Bronchial epithelial cell (primary cell): Measurements from ENCODE around the gene PLCL1. TPM values are rescaled to one million over a fixed set of nuclear protein-coding genes. Genes with fewer than 3 reads are reported as not detected.
A peak's percentile ranks its signal among the peaks of the same experiment; 100 is the strongest.

ENCODE experiments used
- DNase-seq: peaks from one replicate; pipeline ENCODE4 v3.0.0-alpha.2; 2010; ENCODE audit warnings: low read depth
- FAIRE-seq: peaks from 2 replicates; lab custom pipeline; 2011; peaks lifted over from hg19 to GRCh38; lab: Jason Lieb, UNC
- H3K27me3 ChIP-seq: 2 replicates; pipeline ENCODE4 v1.5.1; 2011; ENCODE audit warnings: low read length; ENCODE audit not compliant: control insufficient read depth, insufficient read depth
- H3K36me3 ChIP-seq: 2 replicates; pipeline ENCODE4 v1.5.1; 2011; ENCODE audit warnings: low read length; ENCODE audit not compliant: control insufficient read depth, insufficient read depth
- H3K4me3 ChIP-seq: 2 replicates; pipeline ENCODE4 v1.5.1; 2011; ENCODE audit warnings: mild to moderate bottlenecking, low read depth, low read length, control low read depth
- total RNA-seq: library from RNA; depleted of rRNA; stranded (reverse); fragments of >200 nt; gene quantifications from 2 replicates; pipeline ENCODE4 v1.2.1, GENCODE V29; 2014
- TF ChIP-seq, protein P1 (sequence below): IDR thresholded peaks from 2 replicates; pipeline ENCODE4 v1.5.1; 2011; ENCODE audit warnings: mild to moderate bottlenecking, moderate library complexity, low read length, control low read depth, inconsistent platforms; ENCODE audit not compliant: insufficient read depth, severe bottlenecking

The PLCL1 gene
- total RNA-seq, 1 donor from 2014 or later, result not detected

DNA sequence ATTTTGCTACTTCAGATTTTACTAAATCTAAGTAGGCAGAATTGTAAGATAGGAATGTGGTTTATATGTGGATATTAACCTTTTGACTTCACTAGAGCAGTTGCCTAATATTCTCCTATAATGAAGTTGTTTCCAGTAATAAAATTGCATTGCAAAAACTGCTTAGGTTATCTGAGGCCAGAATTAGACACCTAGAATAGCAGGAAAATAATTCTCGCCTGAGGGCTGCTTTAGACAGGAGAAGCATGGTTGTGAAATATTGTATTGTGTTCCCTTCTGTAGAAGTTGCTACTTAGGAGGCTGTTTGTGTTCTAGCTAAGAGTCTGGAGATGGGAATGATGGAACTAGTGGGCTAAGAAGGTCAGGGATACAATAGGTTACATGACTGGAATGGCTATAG lies 146.3 kb downstream of the PLCL1 start:
- FAIRE-seq (no peak), DNase-seq (peak; percentile 31)
- Histone ChIP-seq H3K36me3 (no peaks in the 10 kb centered on the region), H3K4me3 (no peak overlapping the region), H3K27me3 (no peaks in the 10 kb centered on the region)
- TF ChIP-seq, protein P1, sequence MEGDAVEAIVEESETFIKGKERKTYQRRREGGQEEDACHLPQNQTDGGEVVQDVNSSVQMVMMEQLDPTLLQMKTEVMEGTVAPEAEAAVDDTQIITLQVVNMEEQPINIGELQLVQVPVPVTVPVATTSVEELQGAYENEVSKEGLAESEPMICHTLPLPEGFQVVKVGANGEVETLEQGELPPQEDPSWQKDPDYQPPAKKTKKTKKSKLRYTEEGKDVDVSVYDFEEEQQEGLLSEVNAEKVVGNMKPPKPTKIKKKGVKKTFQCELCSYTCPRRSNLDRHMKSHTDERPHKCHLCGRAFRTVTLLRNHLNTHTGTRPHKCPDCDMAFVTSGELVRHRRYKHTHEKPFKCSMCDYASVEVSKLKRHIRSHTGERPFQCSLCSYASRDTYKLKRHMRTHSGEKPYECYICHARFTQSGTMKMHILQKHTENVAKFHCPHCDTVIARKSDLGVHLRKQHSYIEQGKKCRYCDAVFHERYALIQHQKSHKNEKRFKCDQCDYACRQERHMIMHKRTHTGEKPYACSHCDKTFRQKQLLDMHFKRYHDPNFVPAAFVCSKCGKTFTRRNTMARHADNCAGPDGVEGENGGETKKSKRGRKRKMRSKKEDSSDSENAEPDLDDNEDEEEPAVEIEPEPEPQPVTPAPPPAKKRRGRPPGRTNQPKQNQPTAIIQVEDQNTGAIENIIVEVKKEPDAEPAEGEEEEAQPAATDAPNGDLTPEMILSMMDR, result no peak

DNA sequence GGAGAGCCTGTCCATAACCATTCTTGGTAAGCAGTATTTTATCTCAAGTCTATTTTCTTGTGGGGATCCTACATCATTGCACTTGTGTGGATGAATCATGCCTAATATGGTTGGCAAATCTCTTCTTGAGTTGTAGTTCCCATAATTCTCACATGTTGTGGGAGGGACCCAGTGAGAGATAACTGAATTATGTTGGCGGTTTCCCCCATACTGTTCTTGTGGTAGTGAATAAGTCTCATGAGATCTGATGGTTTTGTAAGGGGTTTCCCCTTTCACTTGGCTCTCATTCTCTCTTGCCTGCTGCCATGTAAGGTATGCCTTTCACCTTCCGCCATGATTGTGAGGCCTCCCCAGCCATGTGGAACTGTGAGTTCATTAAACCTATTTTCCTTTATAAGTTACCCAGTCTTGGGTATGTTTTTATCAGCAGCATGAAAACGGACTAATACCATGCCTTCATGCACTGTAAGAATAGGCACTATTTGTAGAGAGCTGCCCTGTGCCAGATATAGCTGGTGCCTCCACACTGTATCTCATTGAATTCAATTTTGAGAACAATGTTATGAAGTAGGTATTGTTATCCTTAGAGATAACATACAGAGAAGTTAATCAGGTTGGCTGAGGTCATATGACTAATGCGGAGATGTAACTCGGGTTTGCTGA lies 148.3 kb downstream of the PLCL1 start:
- Histone ChIP-seq H3K27me3 (no peaks in the 10 kb centered on the region), H3K36me3 (no peaks in the 10 kb centered on the region), H3K4me3 (no peak overlapping the region)
- DNase-seq (no peak), FAIRE-seq (no peak)
- TF ChIP-seq, protein P1, result no peak

DNA sequence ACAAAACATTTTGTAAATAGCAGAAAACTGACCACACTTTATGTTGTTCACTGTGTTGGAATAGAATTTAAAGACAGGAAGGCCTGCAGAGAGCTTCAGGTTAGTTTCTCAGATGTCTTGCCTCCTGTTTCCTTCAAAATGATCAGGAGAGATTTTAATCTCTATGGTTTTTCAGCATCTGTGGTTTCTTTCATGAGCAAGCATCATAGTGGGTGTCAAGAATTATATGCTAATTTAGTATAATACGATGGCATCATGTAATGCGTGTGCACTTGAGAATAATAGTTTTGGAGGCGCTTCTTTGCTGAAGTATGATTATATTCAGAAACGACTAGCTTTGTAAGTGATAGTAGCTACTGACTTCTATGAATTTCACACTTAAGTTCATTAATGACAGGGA lies 149.9 kb downstream of the PLCL1 start:
- FAIRE-seq (no peak), DNase-seq (no peak)
- Histone ChIP-seq H3K27me3 (no peaks in the 10 kb centered on the region), H3K36me3 (no peaks in the 10 kb centered on the region), H3K4me3 (no peak overlapping the region)
- TF ChIP-seq, protein P1, result no peak

DNA sequence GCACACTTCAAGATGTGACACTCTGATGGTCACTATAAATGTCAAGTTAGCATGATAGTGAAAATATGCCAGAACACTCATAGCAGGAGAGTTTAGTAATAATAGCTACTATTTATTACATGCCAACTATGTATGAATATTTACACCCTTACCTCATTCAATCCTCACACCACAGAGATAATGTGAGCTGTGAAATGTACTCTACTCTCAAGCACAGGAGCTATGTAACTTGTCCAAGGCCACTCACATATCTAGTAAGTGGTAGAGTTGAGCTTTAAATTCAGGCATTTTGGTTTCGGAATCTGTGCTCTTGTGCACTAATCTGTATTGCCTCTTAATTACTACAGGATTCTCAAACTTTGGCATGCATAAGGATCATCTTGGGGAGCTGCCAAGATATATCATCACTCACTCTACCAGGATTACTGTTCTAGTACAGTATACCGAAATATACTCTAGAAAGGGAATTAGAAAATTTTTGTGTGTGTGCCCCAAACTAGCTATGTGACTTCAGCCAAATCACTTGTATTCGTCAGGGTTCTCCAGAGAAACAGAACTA lies 154.3 kb downstream of the PLCL1 start:
- H3K4me3 ChIP-seq, result no peak overlapping the region
- H3K36me3 ChIP-seq, result no peaks in the 10 kb centered on the region
- FAIRE-seq (no peak), DNase-seq (no peak)
- no peaks in the 10 kb centered on the region for H3K27me3 ChIP-seq
- TF ChIP-seq, protein P1, result no peak

DNA sequence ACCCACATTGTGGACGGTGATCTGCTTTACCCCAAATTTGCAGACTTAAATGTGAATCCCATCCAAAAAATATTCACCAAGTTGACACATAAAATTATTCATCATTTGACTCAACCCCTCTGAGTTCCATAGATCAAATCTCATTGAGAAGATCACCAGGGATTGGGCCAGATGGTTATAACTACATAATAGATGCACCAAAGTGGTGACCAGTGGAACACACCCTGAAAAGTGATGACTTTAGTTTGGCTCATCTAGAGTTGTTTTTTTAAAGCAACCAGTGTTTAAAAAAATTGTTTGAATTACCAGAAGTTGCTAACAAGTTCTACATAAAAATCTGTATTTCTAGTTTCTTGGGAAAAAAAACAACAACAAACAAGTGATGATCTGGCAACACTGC lies 155.0 kb downstream of the PLCL1 start:
- TF ChIP-seq, protein P1, result no peak
- Histone ChIP-seq H3K4me3 (no peak overlapping the region), H3K36me3 (no peaks in the 10 kb centered on the region), H3K27me3 (no peaks in the 10 kb centered on the region)
- DNase-seq, result no peak
- FAIRE-seq, result no peak

DNA sequence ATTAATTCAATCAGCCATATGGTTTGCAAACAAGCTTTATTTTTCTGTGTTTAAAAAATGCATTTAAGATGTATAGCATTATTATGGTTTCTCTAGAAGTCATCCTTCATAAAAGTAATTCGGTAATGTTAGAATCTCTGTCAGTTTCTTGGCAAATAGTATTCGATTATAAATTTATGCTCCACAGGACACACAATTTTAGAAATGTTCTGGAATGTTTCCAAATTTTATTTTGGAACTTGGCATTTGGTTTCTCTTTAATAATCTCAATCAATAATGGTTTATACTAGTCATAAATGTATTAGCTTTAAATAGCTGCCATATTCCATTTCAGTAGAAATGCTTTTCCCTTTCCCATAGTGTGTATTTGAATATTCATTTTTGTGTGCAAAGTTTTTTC lies 156.4 kb downstream of the PLCL1 start:
- DNase-seq (no peak), FAIRE-seq (no peak)
- no peaks in the 10 kb centered on the region for H3K36me3 ChIP-seq
- no peak overlapping the region for H3K4me3 ChIP-seq
- H3K27me3 ChIP-seq, result no peaks in the 10 kb centered on the region
- TF ChIP-seq, protein P1, result no peak
